NCI-H2227 treated with DMSO at 0.1 percent for 48 hours (cell line): ENCODE data around the gene LMX1B.
"Not testable (repeated sequence)": the region's sequence is repeated elsewhere in the genome, so short reads cannot be mapped to it uniquely, and the experiment has no call there.

ENCODE experiments used
- DNase-seq: peaks from one replicate; lab custom pipeline; 2025; lab: John Stamatoyannopoulos, UW

Gene LMX1B

GRCh38 chr9:126633881-126634558, 20.3 kb downstream of the LMX1B start:
- no peak for DNase-seq

GRCh38 chr9:126635061-126635460, 21.3 kb downstream of the LMX1B start:
- no peak for DNase-seq

- no peak for DNase-seq
Measured at GRCh38 chr9:126635661-126636439, 22.1 kb downstream of the LMX1B start.

GRCh38 chr9:126636983-126637798, 23.5 kb downstream of the LMX1B start:
- DNase-seq: no peak

GRCh38 chr9:126638571-126639132, 24.9 kb downstream of the LMX1B start:
- DNase-seq: no peak

GRCh38 chr9:126639318-126640000, 25.7 kb downstream of the LMX1B start:
- DNase-seq: no peak

GRCh38 chr9:126641118-126641851, 27.6 kb downstream of the LMX1B start:
- no peak for DNase-seq

GRCh38 chr9:126642010-126642744, 28.4 kb downstream of the LMX1B start:
- DNase-seq: no peak

- no peak for DNase-seq
Measured at GRCh38 chr9:126642839-126643238, 29.1 kb downstream of the LMX1B start.

GRCh38 chr9:126643945-126644527, 30.3 kb downstream of the LMX1B start:
- no peak for DNase-seq

- DNase-seq: no peak
Measured at GRCh38 chr9:126646162-126646561, 32.4 kb downstream of the LMX1B start.

- DNase-seq: no peak
Measured at GRCh38 chr9:126647585-126648411, 34.1 kb downstream of the LMX1B start.

- no peak for DNase-seq
Measured at GRCh38 chr9:126649477-126649876, 35.7 kb downstream of the LMX1B start.

GRCh38 chr9:126650404-126651341, 36.9 kb downstream of the LMX1B start:
- DNase-seq: peak; percentile 23

- no peak for DNase-seq
Measured at GRCh38 chr9:126652140-126652582, 38.4 kb downstream of the LMX1B start.

- DNase-seq: no peak
Measured at GRCh38 chr9:126654124-126654523, 40.4 kb downstream of the LMX1B start.

- DNase-seq: not testable (repeated sequence)
Measured at GRCh38 chr9:126656214-126656613, 42.5 kb downstream of the LMX1B start.
